Stimulated activated CD4-positive, alpha-beta T cell treated with anti-CD3 and anti-CD28 coated beads, Interleukin-15, amount 100 ng/mL, for 48 hours (primary cell): ENCODE measurements around the gene MBTPS1.

Source experiments
- DNase-seq, 2 donors: peaks; one replicate each; pipeline ENCODE4 v3.0.0-alpha.2; 2020; ENCODE audit warnings: low read depth in 2 of 2

The MBTPS1 gene

DNA sequence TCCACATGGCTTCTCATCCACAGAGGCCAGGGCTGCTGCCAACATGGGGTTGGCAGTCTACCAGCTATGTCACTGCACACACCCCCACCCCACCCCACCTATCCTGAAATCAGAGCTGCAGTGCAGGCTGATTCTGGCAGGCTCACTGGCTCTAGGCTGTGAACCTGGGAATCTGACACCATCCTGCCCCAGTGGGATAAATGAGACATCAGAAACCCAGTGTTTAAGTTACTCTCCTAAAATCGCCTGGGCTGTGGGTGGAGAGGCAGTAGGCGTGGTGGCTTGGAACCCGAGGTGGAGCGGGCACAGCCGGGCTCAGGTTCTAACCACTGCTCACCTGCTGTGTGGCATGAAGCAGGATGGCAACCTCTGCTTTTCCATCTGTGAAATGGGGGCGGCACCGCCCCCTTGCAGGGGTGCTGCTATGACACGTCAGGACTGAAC, 79.7 kb downstream of the MBTPS1 start:
- no peak for DNase-seq

DNA sequence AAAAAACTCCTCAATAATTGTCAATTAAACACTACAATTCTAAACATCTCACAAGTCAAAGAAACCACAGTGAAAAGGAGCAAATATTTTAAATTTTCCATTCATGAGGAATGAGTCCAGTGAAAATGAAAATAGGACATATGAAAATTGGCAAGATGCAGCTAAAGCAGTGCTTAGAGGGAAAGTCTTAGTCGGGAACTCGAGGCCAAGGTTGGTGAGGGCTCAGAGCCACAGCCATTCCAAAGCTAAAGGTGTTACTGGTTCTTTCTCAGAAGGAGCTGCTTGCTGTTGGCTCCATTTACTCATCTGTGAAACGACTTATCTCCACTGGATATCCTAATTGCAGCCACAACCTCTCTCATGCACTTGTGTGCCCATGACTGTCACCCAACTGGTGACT, 80.6 kb downstream of the MBTPS1 start:
- DNase-seq = no peak

DNA sequence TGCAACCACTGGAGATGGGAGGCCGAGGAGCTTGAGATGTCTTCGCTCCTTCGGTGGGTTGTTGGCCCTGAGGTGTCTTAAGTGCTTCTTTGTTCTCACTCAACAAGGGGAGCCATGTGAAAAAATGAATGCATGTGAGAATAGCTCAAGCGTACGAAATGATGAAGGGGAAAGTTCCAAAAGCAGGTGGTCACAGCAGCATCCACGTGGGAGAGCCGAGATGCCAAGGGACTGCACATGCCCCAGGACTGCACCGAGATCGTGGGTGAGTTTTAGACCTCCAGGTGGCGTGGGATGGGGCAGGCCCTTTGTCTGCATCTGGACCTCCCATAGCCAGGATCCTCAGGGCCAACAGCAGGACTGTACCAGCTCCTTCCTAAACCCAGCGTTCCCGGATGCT, 82.2 kb downstream of the MBTPS1 start:
- DNase-seq = no peak

DNA sequence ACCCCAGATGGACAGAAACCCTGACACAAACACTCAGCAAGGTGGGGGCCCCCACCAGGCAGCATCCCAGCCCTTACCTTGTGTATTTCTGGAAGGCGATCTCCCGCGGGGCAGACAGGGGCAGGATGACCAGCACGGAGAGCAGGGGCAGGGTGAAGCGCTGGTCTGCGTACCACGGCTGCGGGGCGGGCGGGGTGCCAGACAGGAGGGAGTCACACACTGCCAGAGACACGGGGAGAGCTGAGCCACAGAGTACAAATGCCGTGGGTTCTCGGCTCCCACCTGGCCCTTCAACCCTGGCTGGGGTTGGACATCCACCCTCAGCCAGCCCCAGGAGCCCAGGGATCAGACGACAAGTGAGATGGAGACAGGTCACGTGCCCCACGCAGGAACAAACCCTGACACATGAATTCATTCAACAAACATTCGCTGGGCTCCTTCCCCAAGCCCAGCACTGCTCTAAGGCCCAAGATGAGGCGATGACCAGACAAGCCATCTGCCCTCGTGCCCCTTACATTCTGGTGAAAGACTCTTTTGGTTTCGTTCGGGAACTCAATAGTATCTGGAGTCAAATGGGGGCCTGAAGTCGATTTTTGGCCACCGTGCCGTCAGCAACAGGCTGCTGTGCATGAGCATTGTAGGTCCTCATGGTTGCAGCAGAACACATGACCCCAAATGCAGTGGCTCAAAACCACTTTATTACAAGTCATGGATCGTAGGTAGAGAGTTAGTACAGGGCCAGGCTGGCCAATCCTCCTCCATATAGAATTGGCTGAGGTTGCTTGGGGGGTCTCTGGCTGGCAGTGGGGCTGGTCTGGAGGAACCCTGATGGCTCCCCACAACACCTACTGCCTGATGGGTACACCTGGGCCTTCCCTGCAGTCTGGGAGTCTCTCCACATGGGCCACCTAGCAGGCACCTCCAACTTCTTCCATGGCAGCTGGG, 83.2 kb downstream of the MBTPS1 start:
- no peak for DNase-seq

DNA sequence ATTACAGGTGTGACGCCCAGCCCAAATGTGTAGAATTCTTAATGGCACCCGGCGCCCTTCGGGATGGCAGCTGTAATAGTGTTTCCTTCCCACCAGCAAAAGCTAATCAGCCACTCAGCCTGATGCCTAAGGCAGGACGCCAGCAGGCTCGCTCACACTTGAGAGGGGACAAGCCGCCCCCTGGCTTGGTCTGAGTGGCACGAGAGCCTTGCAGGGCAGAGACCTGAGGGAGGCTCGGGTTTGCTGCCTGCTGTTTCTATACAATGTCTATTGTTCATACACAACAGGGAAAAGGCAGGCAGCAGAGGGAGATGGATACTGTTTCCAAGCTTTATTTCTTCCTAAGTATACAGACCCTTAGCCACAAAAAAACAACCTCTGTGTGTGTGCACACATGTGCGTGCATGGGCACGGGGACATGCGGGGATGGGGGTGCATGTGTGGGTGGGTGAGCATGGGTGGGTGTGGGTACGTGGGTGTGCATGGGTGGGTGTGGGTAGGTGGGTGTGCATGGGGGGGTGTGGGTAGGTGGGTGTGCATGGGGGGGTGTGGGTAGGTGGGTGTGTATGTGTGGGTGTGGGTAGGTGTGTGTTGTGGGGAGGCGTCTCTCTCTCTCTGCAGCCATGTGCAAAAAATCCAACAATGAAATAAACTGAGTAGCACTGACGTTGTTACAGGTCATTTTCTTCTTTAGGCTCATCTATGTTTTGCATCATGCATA, 84.1 kb downstream of the MBTPS1 start:
- no peak for DNase-seq

DNA sequence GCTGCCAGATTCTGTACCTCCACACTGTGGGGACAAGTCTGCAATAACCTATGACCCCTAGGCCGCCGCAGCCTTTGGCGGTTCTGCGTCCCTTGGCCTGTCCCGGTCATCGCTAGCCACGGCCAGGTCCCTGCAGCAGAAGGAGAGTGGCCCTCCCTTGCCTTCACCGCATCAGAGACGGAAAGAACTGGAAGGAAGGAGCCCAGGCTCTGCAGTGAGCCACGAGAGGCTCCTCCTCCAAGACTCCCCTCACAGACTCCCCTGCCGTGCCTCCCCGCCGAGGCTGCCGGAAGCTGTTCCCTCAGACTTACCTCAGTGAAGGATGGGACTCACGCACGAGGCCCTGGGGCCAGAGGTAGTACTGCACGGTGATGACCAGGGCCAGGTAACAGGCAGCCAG, 85.2 kb downstream of the MBTPS1 start:
- DNase-seq = no peak

DNA sequence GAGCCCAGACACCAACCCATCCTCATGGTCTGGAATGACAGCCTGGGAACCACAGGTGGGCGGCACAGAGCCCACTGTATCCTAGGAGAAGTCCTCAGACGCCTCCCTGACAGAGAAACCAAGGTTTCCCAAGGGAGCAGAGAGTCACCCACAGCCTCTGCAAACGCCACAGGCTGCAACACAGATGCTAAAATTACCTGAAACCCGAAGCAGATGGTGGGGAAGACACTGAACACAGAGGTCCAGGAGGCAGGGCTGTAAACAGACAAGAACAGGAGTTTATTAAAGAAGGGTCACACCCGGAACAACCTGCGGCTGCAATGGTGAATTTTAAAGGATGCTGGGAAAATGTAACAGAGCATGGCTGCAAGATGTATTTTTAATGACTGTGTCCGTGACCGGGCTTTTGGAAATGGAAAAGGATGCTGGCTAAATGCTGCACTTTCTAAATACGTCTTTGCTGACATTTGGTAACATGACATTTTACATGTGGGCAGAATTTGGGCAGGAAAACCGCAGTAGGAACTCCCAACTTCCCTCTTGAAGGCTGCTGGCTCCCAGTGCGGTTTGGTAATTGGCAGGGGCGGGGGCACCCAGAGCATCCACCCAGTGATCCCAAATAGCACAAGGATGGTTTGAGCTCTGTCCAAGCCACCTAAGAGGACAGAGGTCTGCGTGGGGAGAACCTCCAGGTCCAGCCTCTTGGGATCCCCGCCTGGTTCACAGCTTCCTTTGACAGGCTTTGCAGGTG, 87.3 kb downstream of the MBTPS1 start:
- no peak for DNase-seq

DNA sequence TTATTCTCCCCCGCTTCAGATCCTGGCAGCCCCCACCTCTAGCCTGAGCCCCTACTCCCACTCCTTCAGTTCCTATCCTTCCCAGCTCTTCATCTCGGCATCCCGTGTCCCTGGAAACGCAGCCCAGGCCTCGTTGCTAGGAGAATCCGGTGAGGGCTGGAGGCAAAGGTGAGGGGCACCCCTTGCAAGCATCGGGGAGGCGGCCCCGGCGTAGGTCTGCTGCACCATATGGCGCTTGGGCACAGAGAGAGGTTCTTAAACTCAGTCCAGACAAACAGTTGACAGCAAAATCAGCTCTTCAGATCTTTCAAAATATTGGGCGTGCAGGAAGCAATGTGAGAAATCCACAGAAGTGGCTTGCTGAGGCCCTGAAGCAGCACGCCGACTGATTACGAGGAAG, 89.1 kb downstream of the MBTPS1 start:
- DNase-seq = no peak

DNA sequence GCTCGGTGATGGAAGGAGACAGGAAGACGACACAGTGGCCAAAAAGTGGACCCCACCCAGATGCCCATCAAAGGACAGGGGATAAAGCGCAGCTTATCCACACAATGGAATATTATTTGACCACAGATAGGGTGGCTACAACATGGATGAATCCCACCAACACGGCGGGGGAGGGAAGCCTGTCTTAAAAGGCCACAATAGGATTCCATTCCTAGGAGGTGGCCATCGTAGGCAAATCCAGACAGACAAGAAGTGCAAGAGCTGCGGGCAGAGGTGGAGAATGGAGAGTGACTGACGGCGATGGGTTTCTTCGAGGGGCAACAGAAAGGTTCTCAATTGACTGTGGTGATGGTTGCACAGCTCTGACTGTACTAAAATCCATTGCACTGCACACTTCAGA, 90.1 kb downstream of the MBTPS1 start:
- DNase-seq = no peak

DNA sequence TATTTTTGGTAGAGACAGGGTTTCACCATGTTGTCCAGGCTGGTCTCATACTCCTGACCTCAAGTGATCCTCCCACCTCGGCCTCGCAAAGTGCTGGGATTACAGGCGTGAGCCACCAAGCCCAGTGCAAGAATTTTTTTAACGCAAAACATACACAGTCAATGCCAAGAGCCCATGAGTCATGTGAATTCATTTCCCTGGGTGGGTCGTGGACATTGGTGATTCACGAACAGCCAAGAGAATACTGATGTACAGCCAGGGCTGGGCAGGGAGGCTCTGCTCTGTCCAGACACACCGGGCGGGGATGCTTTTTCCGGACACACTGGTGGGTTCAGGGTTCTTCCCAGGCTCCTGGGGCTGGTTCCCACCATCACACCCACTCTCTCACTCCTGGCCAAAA, 91.9 kb downstream of the MBTPS1 start:
- no peak for DNase-seq

DNA sequence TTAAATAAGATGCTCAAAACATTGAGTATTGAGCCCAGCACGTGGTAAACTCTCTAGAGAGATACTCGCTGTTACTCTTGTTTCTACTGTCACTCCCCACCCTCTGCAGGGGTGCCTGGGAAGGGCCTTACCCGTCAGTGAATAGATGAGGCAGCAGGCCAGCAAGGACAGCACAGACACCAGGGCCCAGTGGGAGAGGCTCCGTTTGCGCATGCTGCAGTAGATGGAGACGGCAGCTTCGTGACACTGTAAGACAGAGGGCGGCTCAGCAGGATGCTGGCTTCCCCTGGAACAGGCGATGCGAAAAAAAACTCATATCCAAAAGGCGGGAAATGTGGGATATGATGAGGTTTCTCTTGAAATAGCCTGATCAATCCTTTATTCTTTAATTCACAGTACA, 94.1 kb downstream of the MBTPS1 start:
- DNase-seq = no peak

DNA sequence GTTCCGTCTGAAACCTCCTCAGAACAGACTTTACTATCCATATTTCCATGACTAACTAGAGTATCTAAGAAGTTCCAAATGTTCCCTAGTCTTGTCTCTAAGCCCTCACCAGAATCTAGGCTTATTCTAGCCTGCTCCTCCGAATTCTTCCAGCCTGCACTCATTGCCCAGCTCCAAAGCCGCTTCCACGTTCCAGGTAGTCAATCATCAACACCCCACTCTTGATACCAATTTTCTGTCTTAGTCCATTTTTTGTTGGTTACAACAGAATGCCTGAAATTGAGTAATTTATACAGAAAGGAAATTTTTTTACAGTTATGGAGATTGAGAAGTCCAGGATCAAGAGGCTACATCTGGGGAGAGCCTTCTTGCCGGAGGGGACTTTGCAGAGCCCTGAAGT, 95.3 kb downstream of the MBTPS1 start:
- no peak for DNase-seq

DNA sequence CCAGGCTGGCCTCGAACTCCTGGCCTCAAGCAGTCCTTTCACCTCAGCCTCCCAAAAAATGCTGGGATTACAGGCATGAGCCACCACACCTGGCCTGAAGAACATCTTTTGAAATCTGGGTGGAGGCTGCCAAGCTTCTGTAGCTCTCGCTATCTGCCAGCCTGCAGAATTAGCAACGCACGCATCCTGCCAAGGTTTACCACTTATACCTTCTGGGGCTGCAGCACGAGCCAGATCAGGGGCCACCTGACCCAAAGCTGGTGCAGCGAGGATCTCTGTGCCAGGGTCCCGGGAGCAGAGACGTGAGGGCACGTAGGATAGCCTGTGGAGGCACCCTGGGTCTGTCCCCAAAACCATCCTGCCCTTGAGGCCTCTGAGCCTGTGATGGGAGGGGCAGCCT, 96.4 kb downstream of the MBTPS1 start:
- no peak for DNase-seq

DNA sequence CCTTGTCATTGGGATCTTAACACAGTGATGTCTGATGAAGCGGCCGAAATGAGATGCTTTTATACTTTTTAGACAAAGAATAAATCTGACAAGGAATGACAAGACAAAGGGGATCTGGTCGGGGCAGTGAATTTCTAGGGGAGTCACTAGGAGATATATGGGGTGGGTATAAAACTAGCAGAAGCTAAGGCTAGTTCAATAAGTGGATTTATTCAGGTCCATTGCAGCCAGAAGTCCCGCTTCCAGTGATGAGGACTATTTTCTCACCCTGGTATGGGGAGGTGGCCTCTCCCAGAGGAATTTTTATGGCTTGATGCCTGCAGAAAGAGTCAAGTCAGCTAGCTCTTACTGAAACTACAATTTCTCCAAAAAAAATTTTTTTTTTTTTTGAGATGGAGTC, 98.0 kb downstream of the MBTPS1 start:
- DNase-seq = no peak

DNA sequence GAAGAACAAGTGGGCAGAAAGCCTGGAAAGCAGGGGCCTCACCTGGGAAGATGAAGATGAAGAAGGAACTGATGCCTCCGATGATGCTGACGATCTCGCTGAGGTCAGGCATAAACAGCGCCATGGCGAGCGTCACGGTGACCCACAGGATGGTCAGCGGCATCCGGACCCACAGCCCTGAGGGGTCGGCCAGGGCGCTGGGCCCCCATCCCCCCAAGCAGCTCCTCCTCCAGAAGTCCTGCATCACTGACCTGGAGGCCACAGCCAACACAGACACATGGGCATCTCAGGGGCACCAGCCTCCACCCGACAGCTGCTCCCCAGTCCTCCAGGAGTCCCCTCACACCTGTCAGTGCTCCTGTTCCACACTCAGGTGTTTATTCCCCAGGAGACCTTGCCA, 100.3 kb downstream of the MBTPS1 start:
- DNase-seq = no peak

DNA sequence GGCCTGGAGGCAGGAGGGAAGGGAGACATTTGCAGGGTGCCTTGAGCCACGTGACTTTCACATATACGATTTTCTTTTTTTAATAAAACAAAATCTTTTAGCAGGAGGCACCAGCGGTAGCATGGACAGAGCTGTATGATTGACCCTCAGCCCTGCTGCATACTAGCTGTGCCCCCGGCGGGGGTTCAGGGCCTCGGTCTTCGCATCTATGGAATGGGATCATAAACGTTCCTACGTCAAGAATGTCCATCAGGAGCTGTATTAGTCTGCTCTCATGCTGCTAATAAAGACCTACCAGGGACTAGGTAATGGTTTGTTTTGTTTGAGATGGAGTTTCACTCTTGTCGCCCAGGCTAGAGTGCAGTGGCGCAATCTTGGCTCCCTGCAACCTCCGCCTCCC, 101.3 kb downstream of the MBTPS1 start:
- no peak for DNase-seq

DNA sequence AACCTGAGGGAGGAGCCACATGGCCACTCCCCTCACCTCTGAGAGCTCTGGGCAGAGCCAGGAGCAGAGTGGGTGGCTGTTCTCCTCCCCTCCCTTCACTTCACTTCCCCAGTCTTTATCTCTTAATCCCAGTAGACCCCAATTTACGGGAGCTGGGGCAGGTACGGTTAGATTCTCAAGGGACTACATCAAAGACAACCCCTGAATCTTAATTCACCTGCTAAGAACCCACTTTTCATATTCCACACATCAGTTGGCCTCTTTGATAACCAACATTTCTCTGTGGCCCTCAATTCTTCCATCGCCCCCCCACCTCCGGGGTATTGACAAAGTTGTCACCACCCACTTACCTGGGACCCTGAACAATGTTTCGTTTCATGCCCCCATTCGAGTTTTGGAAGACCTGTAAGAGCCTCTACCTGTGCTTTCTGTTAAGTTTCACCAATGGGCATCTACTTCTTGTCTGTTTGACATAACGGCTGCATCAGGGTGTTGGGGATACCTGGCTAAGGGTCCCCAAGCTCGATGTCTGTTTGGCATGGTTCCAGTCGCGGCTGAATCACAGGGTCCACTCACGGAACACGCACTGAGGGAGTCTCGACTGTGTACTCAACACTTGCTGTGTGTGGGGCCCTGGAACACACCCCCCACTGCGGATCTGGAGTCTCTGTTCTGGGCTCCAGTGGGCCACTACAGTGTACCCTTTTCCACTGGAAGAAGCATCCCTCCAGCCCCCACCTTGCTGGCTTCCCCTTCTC, 102.0 kb downstream of the MBTPS1 start:
- no peak for DNase-seq

DNA sequence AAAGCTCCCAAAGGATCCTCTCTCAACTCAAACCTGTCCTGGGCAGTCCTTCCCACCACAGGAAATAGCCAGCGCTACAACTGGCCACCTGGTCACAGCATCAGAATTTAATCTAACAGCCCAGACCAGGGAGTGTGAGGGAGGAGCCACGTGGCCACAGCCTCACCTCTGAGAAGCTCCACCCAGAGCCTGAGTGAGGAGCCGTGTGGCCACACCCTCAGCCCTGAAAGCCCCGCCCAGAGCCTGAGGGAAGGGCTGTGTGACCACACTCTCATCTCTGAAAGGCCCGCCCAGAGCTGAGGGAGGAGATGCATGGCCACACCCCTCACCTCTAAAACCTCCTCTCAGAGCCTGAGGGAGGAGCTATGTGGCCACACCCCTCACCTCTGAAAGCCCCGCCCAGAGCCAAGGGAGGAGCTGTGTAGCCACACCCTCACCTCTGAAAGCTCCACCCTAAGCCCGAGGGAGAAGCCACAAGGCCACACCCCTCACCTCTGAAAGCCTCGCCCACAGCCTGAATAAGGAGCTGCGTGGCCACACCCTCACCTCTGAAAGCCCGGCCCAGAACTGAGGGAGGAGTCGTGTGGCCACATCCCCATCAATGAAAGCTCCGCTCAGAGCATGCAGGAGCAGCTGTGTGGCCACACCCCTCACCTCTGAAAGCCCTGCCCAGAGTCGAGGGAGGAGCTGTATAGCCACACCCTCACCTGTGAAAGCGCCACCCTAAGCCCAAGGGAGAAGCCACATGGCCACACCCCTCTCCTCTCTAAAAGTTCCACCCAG, 102.8 kb downstream of the MBTPS1 start:
- peak; percentile 69 to 77 for DNase-seq

DNA sequence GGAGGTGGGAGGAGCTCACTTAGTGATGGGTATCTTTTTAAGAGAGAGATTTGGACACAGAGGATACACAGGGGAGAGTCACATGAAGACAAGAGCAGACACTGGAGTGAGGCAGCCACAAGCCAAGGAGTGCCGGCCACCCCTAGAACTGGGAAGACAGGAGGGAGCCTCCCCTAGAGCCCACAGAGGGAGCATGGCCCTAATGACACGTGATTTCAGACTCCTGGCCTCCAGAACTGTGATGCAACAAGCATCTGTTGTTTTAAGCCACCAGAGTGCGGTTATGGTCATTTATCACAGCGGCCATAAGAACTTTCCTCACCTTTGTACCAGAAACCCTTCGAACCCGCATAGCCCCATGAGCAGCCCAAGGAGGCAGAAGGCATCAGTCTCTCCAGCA, 107.5 kb downstream of the MBTPS1 start:
- DNase-seq = no peak

DNA sequence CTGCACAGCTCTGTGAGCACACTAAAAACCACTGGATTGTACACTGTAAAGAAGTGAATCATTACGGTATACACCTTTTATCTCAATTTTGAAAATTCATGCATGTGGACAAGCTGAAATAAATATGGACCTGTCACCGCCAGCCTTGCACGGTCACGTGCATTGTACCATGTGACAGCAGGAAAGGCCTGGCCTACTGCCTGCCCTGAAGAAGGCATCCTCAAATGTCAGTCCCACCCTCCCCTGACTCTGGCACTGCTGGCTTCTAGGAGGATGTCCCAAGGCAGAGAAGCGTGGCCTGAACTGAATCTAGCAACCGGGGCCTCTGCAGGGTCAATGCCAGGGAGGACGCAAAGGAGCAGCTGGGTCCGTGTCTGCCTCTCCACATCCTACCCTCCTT, 108.8 kb downstream of the MBTPS1 start:
- DNase-seq = no peak

DNA sequence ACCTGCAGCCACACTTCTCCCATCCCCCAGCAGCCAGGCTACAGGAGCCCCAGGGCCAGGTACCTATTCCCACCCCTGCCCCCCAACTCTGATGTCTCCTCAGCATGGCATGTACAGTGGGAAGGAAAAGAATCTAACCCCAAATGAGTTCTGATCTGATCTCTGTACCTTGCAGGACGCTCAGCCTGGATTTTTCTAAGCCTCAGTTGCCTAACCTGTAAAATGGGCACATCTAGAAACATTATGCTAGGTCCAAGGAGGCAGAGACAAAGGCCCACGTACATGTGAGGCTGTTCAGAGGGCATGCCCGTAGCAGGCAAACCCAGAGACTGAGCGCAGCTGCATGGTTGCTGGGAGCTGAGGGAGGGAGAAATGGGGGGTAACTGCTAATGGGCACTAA, 109.2 kb downstream of the MBTPS1 start:
- DNase-seq = no peak
